ENCODE results near the gene XAB2.

Gene XAB2

GRCh38 chr19:7617172-7617571 lies 12.2 kb downstream of the XAB2 start:
- no peak overlapping the region for H3K4me3 ChIP-seq (ENCODE audit: low read depth, low read length)
- DNase-seq (ENCODE audit: low read depth), result no peak
- TF ChIP-seq CTCF (conservative IDR thresholded peaks at IDR 0.05; ENCODE audit: low read depth, low read length), result no peak

- TF ChIP-seq CTCF (conservative IDR thresholded peaks at IDR 0.05; ENCODE audit: low read depth, low read length), result no peak
- H3K4me3 ChIP-seq (ENCODE audit: low read depth, low read length), result no peak overlapping the region
- no peak for DNase-seq (ENCODE audit: low read depth)
Measured at GRCh38 chr19:7614859-7615741, 14.2 kb downstream of the XAB2 start.

- no peak overlapping the region for H3K4me3 ChIP-seq (ENCODE audit: low read depth, low read length)
- DNase-seq (ENCODE audit: low read depth), result no peak
- no peak for TF ChIP-seq CTCF (conservative IDR thresholded peaks at IDR 0.05; ENCODE audit: low read depth, low read length)
Measured at GRCh38 chr19:7612282-7613274, 16.8 kb downstream of the XAB2 start.

GRCh38 chr19:7611541-7612279 lies 17.6 kb downstream of the XAB2 start:
- no peak for DNase-seq (ENCODE audit: low read depth)
- H3K4me3 ChIP-seq (ENCODE audit: low read depth, low read length), result no peak overlapping the region
- TF ChIP-seq CTCF (conservative IDR thresholded peaks at IDR 0.05; ENCODE audit: low read depth, low read length), result no peak

- no peak overlapping the region for H3K4me3 ChIP-seq (ENCODE audit: low read depth, low read length)
- DNase-seq (ENCODE audit: low read depth), result no peak
- no peak for TF ChIP-seq CTCF (conservative IDR thresholded peaks at IDR 0.05; ENCODE audit: low read depth, low read length)
Measured at GRCh38 chr19:7610491-7611240, 18.7 kb downstream of the XAB2 start.

Data from choroid plexus epithelial cell (primary cell).